SHP77 (cell line): ENCODE data around the gene MARCHF6.
"Not testable (repeated sequence)": the region's sequence is repeated elsewhere in the genome, so short reads cannot be mapped to it uniquely, and the experiment has no call there.

Experiments
- DNase-seq, 2 experiments: peaks; one replicate each; lab custom pipeline; 2025; lab: John Stamatoyannopoulos, UW

MARCHF6 gene

DNA sequence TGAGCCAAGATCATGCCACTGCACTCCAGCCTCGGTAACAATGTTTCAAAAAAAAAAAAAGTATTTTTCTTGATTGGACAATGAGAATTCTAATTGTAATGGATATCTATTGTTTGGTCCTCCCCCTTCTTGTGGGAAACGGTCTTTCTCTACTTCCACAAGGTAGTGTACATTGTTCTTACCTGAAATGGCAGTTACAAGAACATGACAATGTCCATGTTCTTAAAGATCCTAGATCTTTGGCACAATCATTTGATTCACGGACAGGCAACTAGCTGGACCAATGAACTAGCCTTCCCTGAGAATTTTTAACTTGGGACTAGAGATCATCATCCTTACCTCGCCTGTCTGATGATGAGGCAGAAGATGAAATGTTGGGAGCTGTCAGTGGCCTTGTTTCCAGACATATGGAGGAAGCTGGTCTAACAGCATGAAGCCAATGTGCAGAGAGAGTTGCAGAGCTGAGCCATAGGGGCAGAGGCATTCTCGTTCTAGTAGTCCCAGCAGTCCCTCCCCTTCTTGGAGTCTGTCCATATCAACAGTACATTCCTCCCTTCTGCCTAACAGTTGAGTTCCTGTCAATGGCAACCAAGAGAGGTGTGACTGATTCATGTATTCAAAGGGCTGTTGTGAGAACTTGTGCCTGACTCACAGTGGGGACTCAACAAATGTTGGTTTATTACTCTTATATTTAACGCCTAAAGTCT, 2.1 kb upstream of the MARCHF6 start:
- DNase-seq: no peak

DNA sequence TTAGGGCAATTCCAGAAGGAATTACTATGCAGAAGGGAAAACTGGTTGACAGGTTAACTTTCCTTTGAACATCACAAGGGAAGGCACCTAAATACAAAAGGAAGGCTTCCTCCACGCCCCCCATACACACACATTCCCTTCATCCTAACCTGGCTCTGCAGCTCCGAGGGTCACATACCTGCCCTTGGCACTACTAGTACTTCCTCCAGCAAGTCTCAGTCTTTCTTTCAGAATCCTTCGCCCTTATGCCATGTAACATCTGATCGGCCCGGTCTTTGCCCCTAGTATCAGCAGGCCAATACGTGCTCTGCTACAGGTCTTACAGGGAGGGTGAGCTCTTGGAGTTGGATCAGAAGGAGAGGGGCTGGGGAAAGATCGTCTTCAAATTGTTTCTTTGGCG, 1.6 kb upstream of the MARCHF6 start:
- DNase-seq: no peak

DNA sequence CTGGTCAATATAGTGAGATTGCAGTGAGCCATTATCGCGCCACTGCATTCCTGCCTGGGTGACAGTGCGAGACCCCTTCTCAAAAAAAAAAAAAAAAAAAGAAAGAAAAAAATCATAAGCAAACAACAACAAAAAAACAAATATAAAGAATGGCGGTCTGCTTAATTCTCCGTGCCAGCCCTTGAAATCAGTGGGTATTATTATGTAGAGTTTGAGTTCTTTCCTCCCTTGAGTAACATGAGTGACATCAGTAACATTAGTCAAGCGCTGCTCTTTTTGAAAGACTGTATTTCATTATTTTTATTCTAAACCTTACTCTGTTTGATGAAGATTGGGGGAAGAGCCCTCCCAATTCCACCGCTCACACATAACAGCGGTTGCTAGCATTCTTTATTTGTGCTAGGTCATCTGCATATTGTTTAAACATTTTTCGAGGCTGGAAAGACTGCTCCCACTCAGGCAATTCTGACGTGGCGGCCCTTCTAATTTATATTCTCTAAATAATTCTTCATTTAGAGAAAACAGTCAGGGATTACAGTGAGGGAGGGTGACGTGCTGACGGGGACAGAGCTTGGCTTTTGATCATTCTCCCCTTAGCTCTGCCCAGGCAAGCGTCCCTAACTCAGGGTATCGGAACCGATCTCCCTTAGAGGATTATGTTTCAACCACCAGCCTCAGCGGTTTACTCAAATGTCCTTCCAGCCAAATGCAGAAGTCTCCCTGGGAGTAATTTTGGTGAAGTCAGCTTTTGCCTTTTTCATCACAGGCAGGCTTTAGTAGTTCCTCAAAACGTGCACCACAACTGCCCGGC, 860 bp upstream of the MARCHF6 start:
- DNase-seq: peak; percentile 59 to 64

DNA sequence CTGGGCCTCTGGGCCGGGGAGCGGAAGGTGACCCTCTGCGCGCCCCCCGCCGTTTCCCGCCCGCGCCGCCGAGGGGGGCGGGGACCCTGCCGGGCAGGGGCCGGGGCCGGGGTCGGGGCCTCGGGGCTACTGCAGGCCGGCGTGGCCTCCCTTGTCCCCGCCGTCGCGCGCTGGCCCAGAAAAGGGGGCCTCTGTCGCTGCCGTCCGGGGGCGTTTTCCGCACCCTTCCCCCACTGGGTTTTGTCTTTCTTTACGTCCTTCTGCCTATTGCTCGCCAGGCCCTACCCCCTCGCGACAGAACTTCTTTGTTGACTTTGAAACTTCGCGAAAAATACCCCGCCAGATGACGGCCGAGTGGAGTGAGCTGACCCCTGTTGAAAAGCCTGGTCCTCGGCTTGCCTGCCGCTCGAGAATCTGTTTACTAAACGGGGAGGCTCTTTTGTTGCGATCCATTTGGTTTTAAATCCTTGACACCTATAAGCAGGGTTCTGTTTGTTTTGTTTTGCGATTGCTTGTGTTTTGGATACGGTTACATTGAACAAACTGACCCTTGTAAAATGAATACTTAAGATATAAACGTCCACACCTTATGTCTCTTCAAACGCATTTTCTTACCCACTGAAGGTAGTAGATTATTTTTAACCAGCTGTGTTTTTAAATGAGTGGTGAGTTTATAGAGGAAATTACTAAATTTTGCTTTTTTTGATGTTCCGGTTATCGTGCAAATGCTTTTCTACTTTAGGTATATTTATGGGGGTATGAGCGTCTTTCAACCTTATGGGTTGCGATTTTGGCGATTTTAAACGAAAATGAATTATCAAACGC, 765 bp downstream of the MARCHF6 start:
- DNase-seq: peak in 1 of 2 experiments; percentile 49

- DNase-seq: no peak
Measured at GRCh38 chr5:10355071-10355889, 1.8 kb downstream of the MARCHF6 start.

DNA sequence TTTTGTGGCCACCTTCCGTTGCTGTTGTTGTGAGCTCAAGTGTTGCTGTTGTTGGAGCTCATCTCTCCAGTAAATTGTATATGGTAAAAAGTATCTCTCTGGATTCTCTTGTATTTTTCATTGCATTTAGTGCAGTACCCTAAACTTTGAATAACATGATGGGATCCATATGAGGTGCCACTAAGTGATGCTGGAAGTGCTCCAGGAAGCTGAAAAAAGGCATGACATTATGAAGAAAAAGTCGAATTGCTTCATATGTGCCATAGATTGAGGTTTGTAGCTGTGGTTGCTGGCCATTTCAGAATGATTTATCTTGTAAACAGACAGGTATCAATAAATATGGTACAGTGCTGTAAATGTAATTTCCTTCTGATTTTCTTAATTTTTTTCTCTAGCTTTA, 5.5 kb downstream of the MARCHF6 start:
- DNase-seq: no peak

DNA sequence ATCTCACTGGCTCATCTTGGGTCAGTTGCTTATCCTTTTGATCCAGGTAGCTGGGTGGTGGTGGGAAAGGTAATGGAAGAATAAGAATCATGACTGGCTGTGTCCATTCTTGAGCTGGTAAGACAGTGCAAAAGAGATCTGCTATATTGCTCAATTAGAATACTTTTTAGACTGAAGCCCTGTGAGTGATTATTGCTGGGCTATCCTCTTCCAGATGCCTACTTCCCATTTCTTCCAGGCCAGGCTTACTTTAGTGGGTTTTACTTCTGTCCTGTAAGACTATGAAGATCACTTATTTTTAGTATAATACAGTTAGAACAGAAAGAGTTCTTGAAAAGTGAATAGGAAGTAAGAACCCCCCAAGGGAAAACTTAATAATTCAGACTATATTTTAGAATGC, 7.2 kb downstream of the MARCHF6 start:
- no peak for DNase-seq

DNA sequence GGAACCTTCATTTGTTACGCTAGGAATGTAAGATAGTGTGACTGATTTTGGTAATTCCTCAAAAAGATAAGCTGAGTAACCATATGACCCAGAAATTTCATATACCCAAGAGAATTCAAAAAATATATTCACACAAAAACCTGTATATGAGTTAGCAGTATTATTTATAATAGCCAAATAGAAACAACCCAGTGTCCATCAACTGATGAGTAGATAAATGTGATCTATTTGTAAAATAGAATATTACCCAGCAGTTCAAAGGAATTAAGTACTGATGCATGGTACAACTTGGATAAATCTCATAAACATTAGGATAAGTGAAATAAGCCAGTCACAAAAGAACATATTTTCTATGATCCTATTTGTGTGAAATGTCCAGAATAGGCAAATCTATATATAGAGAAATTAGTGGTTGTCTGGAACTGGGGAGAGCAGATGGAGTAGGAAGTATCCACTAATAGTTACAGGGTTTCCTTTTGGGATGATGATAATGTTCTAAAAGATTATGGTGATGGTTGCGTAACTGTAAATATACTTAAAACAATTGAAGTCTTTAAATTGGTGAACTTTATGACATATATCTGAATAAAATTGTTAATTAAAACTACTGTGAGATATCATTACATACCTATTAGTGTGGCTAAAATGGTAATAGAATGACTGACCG, 10.2 kb downstream of the MARCHF6 start:
- no peak for DNase-seq

GRCh38 chr5:10364186-10364689, 10.7 kb downstream of the MARCHF6 start:
- no peak for DNase-seq

- no peak for DNase-seq
Measured at GRCh38 chr5:10365782-10366181, 12.3 kb downstream of the MARCHF6 start.

DNA sequence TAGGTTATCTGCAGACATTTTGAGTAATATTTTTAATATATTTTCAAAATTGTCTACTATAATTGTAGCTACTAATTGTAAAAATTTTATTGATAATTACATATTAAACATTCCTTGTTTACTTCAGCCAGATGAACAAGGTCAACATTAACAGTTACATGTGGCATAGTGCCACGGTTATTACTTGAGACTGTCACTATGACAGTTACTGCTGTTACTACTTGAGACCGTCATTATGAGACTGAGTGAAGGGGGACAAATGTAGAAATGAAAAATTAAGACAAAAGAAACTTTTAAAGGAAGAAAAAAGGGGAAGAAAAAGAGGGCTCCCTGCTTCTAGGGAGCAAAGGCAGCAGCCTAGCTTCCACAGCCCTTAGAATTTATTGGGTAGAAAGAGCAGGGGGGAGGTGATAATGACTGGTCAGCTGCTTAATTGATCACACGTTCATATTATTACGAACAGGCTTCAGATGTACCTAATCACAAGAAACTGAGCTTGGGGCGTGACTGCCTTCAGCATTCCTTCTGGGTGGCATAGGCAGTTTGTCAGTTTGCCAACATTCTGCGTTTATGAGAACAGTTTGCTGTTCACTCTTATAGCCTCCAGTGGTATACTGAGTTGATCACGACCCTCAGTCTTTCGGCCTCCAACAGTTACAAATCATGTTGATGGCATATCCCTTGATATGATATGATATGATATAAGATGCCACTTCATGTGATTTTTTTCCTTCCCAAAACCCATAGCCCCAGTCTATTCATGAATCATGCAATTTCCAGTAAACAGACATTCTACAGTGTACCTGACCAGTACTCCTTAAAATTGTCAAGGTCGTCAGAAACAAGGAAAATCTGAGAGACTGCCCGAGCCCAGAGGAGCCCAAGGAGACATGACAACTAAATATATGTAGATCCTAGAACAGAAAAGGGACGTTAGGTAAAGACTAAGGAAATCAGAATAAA, 13.1 kb downstream of the MARCHF6 start:
- no peak for DNase-seq

DNA sequence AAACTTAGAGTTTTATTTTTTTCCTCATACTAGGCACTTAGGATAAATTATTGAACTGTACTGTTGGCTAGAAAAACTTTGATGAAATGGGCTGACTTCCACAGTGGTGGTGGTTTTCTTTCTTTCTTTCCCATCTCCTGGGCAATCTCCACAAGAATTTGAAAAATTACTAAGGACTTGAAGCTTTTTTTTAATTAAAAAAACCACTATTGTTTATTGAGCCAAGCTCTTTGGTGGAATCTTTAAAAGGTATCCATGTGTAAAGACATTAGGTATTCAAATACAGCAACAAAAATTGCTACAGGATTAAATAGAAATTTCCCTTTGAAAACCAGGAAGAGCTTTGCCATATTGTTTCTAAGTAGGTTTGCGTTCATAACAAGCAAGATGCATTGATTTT, 14.1 kb downstream of the MARCHF6 start:
- DNase-seq: no peak

DNA sequence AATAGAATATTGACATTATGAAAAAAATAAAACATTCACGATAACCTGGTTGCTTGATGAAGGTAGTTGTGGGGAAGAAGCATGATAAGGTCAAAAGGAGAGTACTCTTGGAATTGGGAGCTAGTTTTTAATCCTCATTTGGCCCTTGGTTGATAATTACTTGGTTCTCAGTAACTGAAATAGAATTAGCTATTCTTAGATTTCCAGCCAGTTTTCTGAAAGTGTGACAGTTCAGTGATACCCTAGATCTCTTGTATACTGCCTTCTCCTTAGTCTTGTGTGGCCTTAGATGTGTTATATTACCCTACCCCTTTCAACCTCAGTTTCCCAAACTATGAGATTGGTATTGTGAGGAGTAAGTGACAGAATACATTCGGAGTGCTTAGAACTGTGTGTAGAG, 17.4 kb downstream of the MARCHF6 start:
- no peak for DNase-seq

DNA sequence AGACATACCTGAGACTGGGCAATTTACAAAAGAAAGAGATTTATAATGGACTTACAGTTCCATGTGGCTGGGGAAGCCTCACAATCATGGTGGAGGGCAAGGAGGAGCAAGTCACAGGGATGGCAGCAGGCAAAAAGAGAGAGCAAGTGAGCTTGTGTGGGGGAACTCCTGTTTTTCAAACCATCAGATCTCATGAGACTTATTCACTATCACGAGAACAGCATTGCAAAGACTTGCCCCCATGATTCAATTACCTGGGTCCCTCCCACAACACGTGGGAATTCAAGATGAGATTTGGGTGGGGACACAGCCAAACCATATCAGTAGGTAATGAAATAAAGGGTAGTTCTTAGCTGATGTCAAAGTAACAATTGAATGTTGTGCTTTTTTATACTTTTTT, 17.9 kb downstream of the MARCHF6 start:
- not testable (repeated sequence) for DNase-seq

GRCh38 chr5:10372726-10373709, 19.5 kb downstream of the MARCHF6 start:
- no peak for DNase-seq

- DNase-seq: no peak
Measured at GRCh38 chr5:10374046-10375022, 20.8 kb downstream of the MARCHF6 start.

GRCh38 chr5:10375146-10375545, 21.7 kb downstream of the MARCHF6 start:
- DNase-seq: not testable (repeated sequence)
